22Rv1 (cell line): ENCODE measurements around the gene SPDYC.

ENCODE experiments used
- H3K27ac ChIP-seq: fragments of 450-650 bp; 2 replicates; pipeline ENCODE4 v1.5.1; 2017
- ZFX ChIP-seq: fragments of 450-650 bp; IDR thresholded peaks from 2 replicates; pipeline ENCODE4 v1.6.1; 2017; ENCODE audit warnings: antibody characterized with exemption, borderline replicate concordance
- TF ChIP-seq, protein P1 (sequence below): fragments of 450-650 bp; IDR thresholded peaks from 2 replicates; pipeline ENCODE4 v1.5.1; 2017; ENCODE audit warnings: mild to moderate bottlenecking

The SPDYC gene

DNA sequence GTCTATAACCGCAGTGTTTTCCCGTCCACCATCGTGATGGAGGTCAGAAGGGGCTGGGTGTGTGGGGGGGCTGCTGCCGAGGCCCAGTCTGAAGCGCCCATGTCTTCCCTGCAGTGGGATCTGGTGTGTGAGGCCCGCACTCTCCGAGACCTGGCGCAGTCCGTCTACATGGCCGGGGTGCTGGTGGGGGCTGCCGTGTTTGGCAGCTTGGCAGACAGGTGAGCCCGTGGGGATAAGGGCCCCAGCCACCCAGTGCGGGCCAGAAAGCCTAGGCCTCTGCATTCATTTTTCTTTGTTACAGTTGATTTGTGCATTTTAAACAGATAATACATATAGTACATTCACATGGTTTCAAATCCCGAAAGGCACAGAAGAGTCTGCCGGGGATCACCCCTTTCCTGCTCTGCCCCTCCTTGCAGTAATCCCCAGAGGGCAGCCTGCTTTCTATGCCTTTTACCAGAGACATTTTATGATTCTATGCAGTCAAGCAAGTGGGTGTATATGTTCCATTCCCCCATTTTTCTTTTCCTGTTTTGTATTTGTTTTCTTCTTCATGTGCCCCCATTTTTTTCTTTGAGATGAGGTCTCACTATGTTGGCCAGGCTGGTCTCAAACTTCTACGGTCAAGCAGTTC is 44.3 kb downstream of the SPDYC start:
- TF ChIP-seq, protein P1, sequence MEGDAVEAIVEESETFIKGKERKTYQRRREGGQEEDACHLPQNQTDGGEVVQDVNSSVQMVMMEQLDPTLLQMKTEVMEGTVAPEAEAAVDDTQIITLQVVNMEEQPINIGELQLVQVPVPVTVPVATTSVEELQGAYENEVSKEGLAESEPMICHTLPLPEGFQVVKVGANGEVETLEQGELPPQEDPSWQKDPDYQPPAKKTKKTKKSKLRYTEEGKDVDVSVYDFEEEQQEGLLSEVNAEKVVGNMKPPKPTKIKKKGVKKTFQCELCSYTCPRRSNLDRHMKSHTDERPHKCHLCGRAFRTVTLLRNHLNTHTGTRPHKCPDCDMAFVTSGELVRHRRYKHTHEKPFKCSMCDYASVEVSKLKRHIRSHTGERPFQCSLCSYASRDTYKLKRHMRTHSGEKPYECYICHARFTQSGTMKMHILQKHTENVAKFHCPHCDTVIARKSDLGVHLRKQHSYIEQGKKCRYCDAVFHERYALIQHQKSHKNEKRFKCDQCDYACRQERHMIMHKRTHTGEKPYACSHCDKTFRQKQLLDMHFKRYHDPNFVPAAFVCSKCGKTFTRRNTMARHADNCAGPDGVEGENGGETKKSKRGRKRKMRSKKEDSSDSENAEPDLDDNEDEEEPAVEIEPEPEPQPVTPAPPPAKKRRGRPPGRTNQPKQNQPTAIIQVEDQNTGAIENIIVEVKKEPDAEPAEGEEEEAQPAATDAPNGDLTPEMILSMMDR, result no peak
- TF ChIP-seq ZFX, result no peak
- no peak overlapping the region for H3K27ac ChIP-seq

DNA sequence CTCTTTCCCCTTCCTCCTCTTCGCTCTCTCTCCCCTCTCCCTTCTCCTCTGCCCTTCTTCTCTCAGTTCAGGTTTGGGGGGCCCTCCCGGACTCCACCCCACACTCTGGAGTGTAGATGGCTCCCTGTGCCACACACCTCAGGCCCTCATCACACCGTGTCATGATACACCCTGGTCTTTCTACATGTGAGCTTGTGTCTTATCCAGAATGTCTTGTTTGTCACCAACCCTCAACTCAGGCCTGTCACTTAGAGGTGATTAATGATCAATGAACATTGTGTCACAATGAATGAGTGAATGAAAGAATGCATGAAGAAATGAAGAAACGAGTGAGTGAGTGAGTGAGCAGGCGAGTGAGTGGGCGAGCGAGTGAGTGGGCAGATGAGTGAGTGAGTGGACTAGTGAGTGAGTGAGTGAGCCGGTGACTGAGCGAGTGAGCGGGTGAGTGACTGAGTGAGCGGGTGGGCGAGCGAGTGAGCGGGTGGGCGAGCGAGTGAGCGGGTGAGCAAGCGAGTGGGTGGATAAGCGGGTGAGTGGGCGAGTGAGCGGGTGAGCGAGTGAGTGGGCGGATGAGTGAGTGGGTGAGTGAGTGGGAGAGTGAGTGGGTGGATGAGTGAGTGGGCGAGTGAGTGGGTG is 45.5 kb downstream of the SPDYC start:
- TF ChIP-seq, protein P1, result no peak
- TF ChIP-seq ZFX, result no peak
- H3K27ac ChIP-seq, result no peak overlapping the region

DNA sequence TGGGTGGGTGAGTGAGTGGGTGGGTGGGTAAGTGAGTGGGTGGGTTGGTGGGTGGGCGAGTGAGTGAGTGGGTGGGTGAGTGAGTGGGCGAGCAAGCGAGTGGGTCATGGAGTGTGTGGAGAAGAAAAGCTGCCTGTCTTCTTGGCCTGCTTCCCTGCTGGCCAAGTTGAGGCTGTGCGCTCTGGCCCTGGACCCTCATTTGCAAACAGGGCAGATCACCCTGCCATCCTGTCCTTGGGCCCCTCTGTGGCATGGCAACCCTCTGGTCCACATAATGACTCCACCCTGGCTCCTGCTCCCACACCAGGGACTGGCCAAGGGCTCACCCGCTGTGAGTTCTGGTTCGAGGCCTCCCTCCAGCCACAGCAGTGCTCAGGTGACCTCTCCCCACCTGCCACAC is 46.8 kb downstream of the SPDYC start:
- no peak overlapping the region for H3K27ac ChIP-seq

DNA sequence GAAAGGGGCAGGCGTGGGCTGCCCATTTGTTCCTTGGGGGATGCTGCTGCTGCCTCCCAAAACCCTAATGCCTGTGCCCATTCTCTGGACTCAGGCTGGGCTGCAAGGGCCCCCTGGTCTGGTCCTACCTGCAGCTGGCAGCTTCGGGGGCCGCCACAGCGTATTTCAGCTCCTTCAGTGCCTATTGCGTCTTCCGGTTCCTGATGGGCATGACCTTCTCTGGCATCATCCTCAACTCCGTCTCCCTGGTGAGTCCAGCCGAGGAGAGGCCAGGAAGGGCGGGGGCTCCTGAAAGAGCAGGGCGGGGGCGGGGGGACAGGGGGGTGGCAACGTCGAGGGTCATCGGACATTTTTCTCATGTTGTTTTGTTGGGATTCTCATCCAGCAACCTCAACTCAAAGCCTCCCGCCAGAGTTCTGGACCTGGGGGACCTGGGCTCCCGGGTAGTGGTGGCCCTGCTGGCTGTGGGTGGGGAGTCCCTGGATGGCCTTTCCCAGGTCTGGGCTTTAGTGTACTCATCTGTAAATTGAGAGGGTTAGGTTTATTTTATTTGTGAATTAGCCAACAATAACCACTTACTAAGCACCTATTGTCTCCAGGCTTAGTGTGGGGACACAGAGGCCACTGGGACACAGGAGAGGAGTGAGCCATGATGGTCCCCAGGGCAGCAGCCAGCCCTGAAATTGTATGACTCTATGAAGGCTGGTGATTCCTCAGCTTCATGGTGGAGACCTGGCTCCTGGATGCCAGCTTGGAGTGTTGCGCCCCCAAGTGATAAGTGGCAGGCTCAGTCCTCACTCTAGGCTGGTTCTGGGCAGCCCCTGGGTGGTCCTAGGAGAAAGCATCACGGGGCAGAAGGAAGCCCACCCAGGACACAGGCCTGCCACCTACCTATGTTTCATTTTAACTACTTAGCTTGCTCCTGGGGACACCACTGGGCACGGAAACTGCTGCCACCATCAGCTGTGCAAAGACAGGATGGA is 47.7 kb downstream of the SPDYC start:
- H3K27ac ChIP-seq, result no peak overlapping the region
- TF ChIP-seq, protein P1, result no peak
- TF ChIP-seq ZFX, result no peak

More for the DNA sequence above, 46.8 kb downstream of the SPDYC start:
- TF ChIP-seq ZFX, result no peak
- TF ChIP-seq, protein P1, result no peak

DNA sequence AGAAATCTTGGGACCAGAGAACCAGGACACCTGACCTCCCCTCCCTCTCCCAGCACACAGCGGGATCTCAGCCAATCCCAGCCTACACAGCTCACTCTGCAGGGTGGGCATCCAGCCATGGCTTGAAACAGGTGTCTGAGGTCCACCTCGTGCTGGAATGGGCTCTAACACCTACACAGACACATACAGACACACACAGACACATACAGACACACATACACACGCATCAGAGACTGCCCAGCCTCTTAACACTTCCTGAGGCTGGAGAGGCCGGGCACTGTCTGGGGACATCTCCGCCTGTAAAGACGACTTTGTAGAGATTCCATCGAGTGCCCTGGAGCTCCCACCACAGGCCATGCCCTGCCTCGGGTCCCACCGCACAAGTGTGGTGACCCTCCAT is 48.4 kb downstream of the SPDYC start:
- no peak overlapping the region for H3K27ac ChIP-seq
- no peak for TF ChIP-seq ZFX
- TF ChIP-seq, protein P1, result no peak

DNA sequence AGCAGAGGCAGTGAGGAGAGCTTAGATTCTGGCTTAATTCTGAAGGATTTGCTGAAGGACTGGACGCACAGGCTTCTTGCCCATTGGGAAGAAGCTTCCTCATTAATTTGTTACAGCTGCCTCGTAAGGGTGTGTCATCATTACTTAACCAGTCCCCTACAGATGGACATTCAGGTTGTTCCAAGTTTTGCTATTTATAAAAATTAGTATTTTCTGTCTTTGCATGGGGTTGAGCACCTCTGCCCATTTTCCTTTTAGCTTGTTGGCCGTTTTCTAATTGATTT is 49.8 kb downstream of the SPDYC start:
- H3K27ac ChIP-seq, result no peak overlapping the region
- TF ChIP-seq, protein P1, result no peak
- no peak for TF ChIP-seq ZFX
